ENCODE results near the gene PLEKHM1. TPM values are rescaled to one million over a fixed set of nuclear protein-coding genes. Genes with fewer than 3 reads are reported as not detected.
"Not testable (repeated sequence)": the region's sequence is repeated elsewhere in the genome, so short reads cannot be mapped to it uniquely, and the experiment has no call there.

The PLEKHM1 gene
- polyA plus RNA-seq, 4 donors = 11.3 to 16.8 (median 14.7) TPM

GRCh38 chr17:45444301-45444700 is 46.2 kb downstream of the PLEKHM1 start:
- DNase-seq (ENCODE audit: low read depth in 4 of 4, low spot score in 3 of 4) = not testable (repeated sequence)

GRCh38 chr17:45443371-45444260 is 46.9 kb downstream of the PLEKHM1 start:
- DNase-seq (ENCODE audit: low read depth in 4 of 4, low spot score in 3 of 4) = not testable (repeated sequence)

- DNase-seq (ENCODE audit: low read depth in 4 of 4, low spot score in 3 of 4) = no peak
These were observed 48.8 kb downstream of the PLEKHM1 start for GRCh38 chr17:45441526-45442310.

- DNase-seq (ENCODE audit: low read depth in 4 of 4, low spot score in 3 of 4) = not testable (repeated sequence)
These were observed 49.5 kb downstream of the PLEKHM1 start for GRCh38 chr17:45440839-45441515.

GRCh38 chr17:45440161-45440778 is 50.3 kb downstream of the PLEKHM1 start:
- no peak for DNase-seq (ENCODE audit: low read depth in 4 of 4, low spot score in 3 of 4)

- DNase-seq (ENCODE audit: low read depth in 4 of 4, low spot score in 3 of 4) = no peak
These were observed 51.5 kb downstream of the PLEKHM1 start for GRCh38 chr17:45438931-45439610.

GRCh38 chr17:45437465-45438283 is 52.8 kb downstream of the PLEKHM1 start:
- DNase-seq (ENCODE audit: low read depth in 4 of 4, low spot score in 3 of 4) = no peak

- DNase-seq (ENCODE audit: low read depth in 4 of 4, low spot score in 3 of 4) = no peak
These were observed 53.7 kb downstream of the PLEKHM1 start for GRCh38 chr17:45436625-45437464.

GRCh38 chr17:45436161-45436560 is 54.4 kb downstream of the PLEKHM1 start:
- DNase-seq (ENCODE audit: low read depth in 4 of 4, low spot score in 3 of 4) = no peak

- no peak for DNase-seq (ENCODE audit: low read depth in 4 of 4, low spot score in 3 of 4)
These were observed 55.0 kb downstream of the PLEKHM1 start for GRCh38 chr17:45435481-45435880.

GRCh38 chr17:45433159-45433535 is 57.4 kb downstream of the PLEKHM1 start:
- no peak for DNase-seq (ENCODE audit: low read depth in 4 of 4, low spot score in 3 of 4)

GRCh38 chr17:45432405-45433158 is 57.9 kb downstream of the PLEKHM1 start, which contains the start of gene ARHGAP27:
TSS of gene ARHGAP27 (minus strand) at chr17:45432870. CDS start at chr17:45430279, 2,591 bp downstream.
- no peak for DNase-seq (ENCODE audit: low read depth in 4 of 4, low spot score in 3 of 4)

GRCh38 chr17:45431531-45432404 is 58.8 kb downstream of the PLEKHM1 start:
- no peak for DNase-seq (ENCODE audit: low read depth in 4 of 4, low spot score in 3 of 4)

- DNase-seq (ENCODE audit: low read depth in 4 of 4, low spot score in 3 of 4) = no peak
These were observed 59.6 kb downstream of the PLEKHM1 start for GRCh38 chr17:45430738-45431530.

GRCh38 chr17:45430006-45430737 is 60.3 kb downstream of the PLEKHM1 start:
- no peak for DNase-seq (ENCODE audit: low read depth in 4 of 4, low spot score in 3 of 4)
